Endodermal cell (in vitro differentiated cells): ENCODE results near the gene SH3PXD2B. TPM values are rescaled to one million over a fixed set of nuclear protein-coding genes. Genes with fewer than 3 reads are reported as not detected.
"Not testable (repeated sequence)": the region's sequence is repeated elsewhere in the genome, so short reads cannot be mapped to it uniquely, and the experiment has no call there.

Source experiments
- DNase-seq: peaks from one replicate; pipeline ENCODE4 v3.0.0-alpha.2; 2017
- H3K27ac ChIP-seq: 2 replicates; pipeline ENCODE4 v1.5.1; 2013; ENCODE audit warnings: mild to moderate bottlenecking, low read depth, low read length, moderate library complexity
- H3K27me3 ChIP-seq: 2 replicates; pipeline ENCODE4 v1.6.1; 2013; ENCODE audit warnings: mild to moderate bottlenecking, low read length, moderate library complexity; ENCODE audit not compliant: insufficient read depth, control insufficient read depth, poor library complexity, severe bottlenecking
- H3K36me3 ChIP-seq: 2 replicates; pipeline ENCODE4 v1.7.0; 2013; ENCODE audit warnings: mild to moderate bottlenecking, low read length, moderate library complexity; ENCODE audit not compliant: control insufficient read depth, insufficient read depth
- H3K4me1 ChIP-seq: one replicate; pipeline ENCODE4 v1.7.0; 2013; ENCODE audit warnings: low read length; ENCODE audit not compliant: control insufficient read depth, insufficient read depth
- H3K4me3 ChIP-seq: 2 replicates; pipeline ENCODE4 v1.5.1; 2013; ENCODE audit warnings: mild to moderate bottlenecking, low read length, moderate library complexity
- H3K9ac ChIP-seq: 2 replicates; pipeline ENCODE4 v1.6.1; 2013; ENCODE audit warnings: mild to moderate bottlenecking, low read length, moderate library complexity; ENCODE audit not compliant: poor library complexity, severe bottlenecking; ENCODE audit errors: extremely low read depth
- H3K9me3 ChIP-seq: 2 replicates; pipeline ENCODE4 v1.6.1; 2013; ENCODE audit warnings: mild to moderate bottlenecking, low read length, moderate library complexity; ENCODE audit not compliant: control insufficient read depth
- H3K27ac Mint-ChIP-seq: 2 replicates; pipeline ENCODE4 v1.8.0; 2020; ENCODE audit warnings: mixed read lengths
- H3K27me3 Mint-ChIP-seq: 2 replicates; pipeline ENCODE4 v1.8.0; 2021; ENCODE audit warnings: mild to moderate bottlenecking, mixed read lengths; ENCODE audit not compliant: insufficient read depth
- H3K36me3 Mint-ChIP-seq: 2 replicates; pipeline ENCODE4 v1.8.0; 2020; ENCODE audit warnings: low read depth, mixed read lengths
- H3K4me1 Mint-ChIP-seq: 2 replicates; pipeline ENCODE4 v1.8.0; 2020; ENCODE audit warnings: mixed read lengths
- H3K4me3 Mint-ChIP-seq: 2 replicates; pipeline ENCODE4 v1.8.0; 2020; ENCODE audit warnings: mild to moderate bottlenecking, moderate library complexity, mixed read lengths
- H3K9me3 Mint-ChIP-seq: 2 replicates; pipeline ENCODE4 v1.8.0; 2020; ENCODE audit warnings: mild to moderate bottlenecking, mixed read lengths
- WGBS, 2 experiments: methylation state at CpG; one replicate each; pipeline versions ENCODE4 v1.1.5 to v1.1.7; 2013; ENCODE audit warnings: missing lambda C conversion rate in 2 of 2, mixed read lengths in 1 of 2; ENCODE audit not compliant: insufficient coverage in 1 of 2, insufficient read length in 1 of 2; 5-methylcytosine and 5-hydroxymethylcytosine counted together
- total RNA-seq, 2 donors: library from RNA; stranded (reverse); fragmentation: NEBNext Ultra II Directional in 1 of 2; extraction: Animal tissue kit (Norgen Biotek cat#: 25700) in 1 of 2; gene quantifications; 2 replicates in 1 of 2; 3 replicates in 1 of 2; pipeline ENCODE4 v1.2.1, GENCODE V29; 2021
- TF ChIP-seq, protein P1 (sequence below): fragments of 200-600 bp; sonication (generic); conservative IDR thresholded peaks from 2 replicates; pipeline ENCODE4 v1.5.0; 2021; ENCODE audit warnings: antibody characterized with exemption, mild to moderate bottlenecking

Gene SH3PXD2B
- total RNA-seq, 2 donors from 2014 or later: 62.2 to 74.9 TPM

DNA sequence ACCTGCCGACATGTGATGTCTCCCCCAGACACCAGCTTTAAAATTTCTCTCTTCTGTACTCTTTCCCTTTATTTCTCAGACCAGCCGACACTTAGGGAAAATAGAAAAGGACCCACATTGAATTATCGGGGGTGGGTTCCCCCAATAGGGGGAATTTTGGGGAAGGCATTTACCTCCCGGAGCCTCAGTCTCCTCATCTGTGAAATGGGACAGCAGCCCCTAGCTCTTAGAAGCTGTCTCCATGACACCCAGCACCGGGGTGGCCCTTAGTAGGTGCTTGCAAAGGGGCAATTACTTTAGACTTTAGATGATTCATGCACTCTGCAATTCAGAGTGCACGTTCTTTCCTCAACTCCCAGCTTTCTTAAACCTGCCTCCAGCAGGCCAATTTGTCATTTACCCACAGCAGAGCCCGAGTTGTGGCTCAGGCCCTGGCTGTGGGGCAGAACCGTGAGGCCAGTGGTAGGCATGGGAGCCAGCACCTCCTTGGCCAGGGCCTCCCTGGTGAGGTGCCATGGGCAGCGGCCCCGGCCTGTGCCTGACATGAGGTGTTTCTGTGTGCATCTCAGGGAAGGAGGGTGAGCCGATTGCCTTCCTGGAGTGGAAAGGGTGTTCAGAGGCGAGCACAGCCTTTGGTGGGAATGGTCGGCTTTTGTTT is 51.7 kb downstream of the SH3PXD2B start:
- Histone ChIP-seq H3K27me3 (no peaks in the 10 kb centered on the region), H3K36me3 (peaks cover 87% of the 10 kb centered on the region), H3K9me3 (peaks cover 41% of the 10 kb centered on the region), H3K4me1 (no peaks in the 10 kb centered on the region), H3K27ac (peak overlapping the region; percentile 94), H3K4me3 (no peak overlapping the region), H3K9ac (no peak overlapping the region)
- no peak for DNase-seq
- Mint-ChIP-seq H3K36me3 (peaks cover 91% of the 10 kb centered on the region), H3K9me3 (peaks cover 55% of the 10 kb centered on the region), H3K4me1 (no peaks in the 10 kb centered on the region), H3K27me3 (no peaks in the 10 kb centered on the region), H3K4me3 (no peak overlapping the region), H3K27ac (no peak overlapping the region)
- TF ChIP-seq, protein P1, sequence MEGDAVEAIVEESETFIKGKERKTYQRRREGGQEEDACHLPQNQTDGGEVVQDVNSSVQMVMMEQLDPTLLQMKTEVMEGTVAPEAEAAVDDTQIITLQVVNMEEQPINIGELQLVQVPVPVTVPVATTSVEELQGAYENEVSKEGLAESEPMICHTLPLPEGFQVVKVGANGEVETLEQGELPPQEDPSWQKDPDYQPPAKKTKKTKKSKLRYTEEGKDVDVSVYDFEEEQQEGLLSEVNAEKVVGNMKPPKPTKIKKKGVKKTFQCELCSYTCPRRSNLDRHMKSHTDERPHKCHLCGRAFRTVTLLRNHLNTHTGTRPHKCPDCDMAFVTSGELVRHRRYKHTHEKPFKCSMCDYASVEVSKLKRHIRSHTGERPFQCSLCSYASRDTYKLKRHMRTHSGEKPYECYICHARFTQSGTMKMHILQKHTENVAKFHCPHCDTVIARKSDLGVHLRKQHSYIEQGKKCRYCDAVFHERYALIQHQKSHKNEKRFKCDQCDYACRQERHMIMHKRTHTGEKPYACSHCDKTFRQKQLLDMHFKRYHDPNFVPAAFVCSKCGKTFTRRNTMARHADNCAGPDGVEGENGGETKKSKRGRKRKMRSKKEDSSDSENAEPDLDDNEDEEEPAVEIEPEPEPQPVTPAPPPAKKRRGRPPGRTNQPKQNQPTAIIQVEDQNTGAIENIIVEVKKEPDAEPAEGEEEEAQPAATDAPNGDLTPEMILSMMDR: no peak
- WGBS, 2 experiments: 90 to 94% methylated on average over 5 to 13 of the region's 13 CpGs

DNA sequence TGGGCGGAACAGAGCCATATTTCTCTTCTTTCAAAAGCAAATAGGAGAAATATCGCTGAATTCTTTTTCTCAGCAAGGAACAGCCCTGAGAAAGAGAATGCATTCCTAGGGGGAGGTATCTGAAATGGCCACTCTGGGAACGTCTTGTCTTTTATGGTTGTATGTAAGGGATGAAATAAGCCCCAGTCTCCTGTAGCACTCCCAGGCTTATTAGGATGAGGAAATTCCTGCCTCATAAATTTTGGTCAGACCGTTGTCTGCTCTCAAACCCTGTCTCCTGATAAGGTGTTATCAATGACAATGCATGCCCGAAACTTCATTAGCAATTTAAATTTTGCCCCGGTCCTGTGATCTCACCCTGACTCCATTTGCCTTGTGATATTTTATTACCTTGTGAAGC is 52.3 kb downstream of the SH3PXD2B start:
- not testable (repeated sequence) for H3K27me3 Mint-ChIP-seq, H3K4me3 ChIP-seq, H3K9ac ChIP-seq, H3K27me3 ChIP-seq, H3K4me1 ChIP-seq, H3K4me3 Mint-ChIP-seq, H3K4me1 Mint-ChIP-seq, H3K27ac ChIP-seq, DNase-seq, H3K27ac Mint-ChIP-seq
- H3K9me3 Mint-ChIP-seq: peaks cover 62% of the 10 kb centered on the region
- WGBS, 2 experiments: 85 to 90% methylated on average over 3 to 6 of the region's 6 CpGs
- Histone ChIP-seq H3K36me3 (peaks cover 84% of the 10 kb centered on the region), H3K9me3 (peaks cover 47% of the 10 kb centered on the region)
- H3K36me3 Mint-ChIP-seq: peaks cover 94% of the 10 kb centered on the region

DNA sequence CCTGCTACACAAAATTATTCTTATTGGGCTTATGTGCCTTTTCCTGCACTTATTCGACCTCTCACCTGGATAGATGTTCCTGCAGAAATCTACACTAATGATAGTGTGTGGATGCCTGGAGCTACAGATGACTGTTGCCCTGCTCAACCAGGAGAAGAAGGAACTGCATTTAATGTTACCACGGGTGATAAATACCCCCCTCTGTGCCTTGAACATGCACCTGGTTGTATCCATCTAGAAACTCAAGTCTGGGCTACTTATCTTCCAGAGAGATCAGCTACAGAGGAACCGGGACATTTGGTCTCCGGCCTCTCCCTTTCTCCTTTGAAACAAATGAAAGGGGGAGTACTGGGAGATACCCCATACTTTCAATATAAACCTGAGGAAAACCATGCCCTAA is 54.5 kb downstream of the SH3PXD2B start:
- Mint-ChIP-seq H3K27ac (no peak overlapping the region), H3K4me1 (no peaks in the 10 kb centered on the region)
- DNase-seq: no peak

More for the DNA sequence above, 54.5 kb downstream of the SH3PXD2B start:
- Histone ChIP-seq H3K4me3 (no peak overlapping the region), H3K9me3 (peaks cover 51% of the 10 kb centered on the region), H3K27ac (no peak overlapping the region), H3K27me3 (no peaks in the 10 kb centered on the region), H3K4me1 (no peaks in the 10 kb centered on the region), H3K36me3 (peaks cover 73% of the 10 kb centered on the region), H3K9ac (no peak overlapping the region)
- Mint-ChIP-seq H3K27me3 (no peaks in the 10 kb centered on the region), H3K4me3 (no peak overlapping the region), H3K9me3 (peaks cover 76% of the 10 kb centered on the region), H3K36me3 (peaks cover 95% of the 10 kb centered on the region)
- TF ChIP-seq, protein P1: no peak
- WGBS, 2 experiments: 95 to 100% methylated on average over 1 to 4 of the region's 4 CpGs
